Measurements from ENCODE around the gene PLA2G2A.
"Not testable (repeated sequence)": the region's sequence is repeated elsewhere in the genome, so short reads cannot be mapped to it uniquely, and the experiment has no call there.

GRCh38 chr1:19990182-19990582 lies 10.8 kb upstream of the PLA2G2A start:
- TF ChIP-seq NANOG (IDR thresholded peaks at IDR 0.05; ENCODE audit: insufficient read depth, low read depth, low read length, poor library complexity, severe bottlenecking); TBP (IDR thresholded peaks at IDR 0.05; ENCODE audit: low read depth, low read length): not testable (repeated sequence)
